K562 (cell line): ENCODE measurements around the gene ADM5. TPM values are rescaled to one million over a fixed set of nuclear protein-coding genes. Genes with fewer than 3 reads are reported as not detected.

Experiments
- CREB5 ChIP-seq: fragments of 250-450 bp; sonication (Bioruptor Pico); IDR thresholded peaks from 2 replicates; pipeline ENCODE4 v1.5.0; 2020; ENCODE audit warnings: mild to moderate bottlenecking
- CSDE1 ChIP-seq, 2 experiments: fragments of 450-650 bp; IDR thresholded peaks; 2 replicates each; pipeline ENCODE4 v1.6.1; 2016; ENCODE audit warnings: mild to moderate bottlenecking in 1 of 2
- DDX20 ChIP-seq: fragments of 450-650 bp; IDR thresholded peaks from 2 replicates; pipeline ENCODE4 v1.6.1; 2016; ENCODE audit warnings: missing genetic modification characterization, low read depth, mild to moderate bottlenecking, missing compliant biosample characterization, moderate library complexity
- DEAF1 ChIP-seq: fragments of 450-650 bp; formaldehyde crosslinking; IDR thresholded peaks from 2 replicates; pipeline ENCODE4 v1.4.0; 2020; ENCODE audit warnings: mild to moderate bottlenecking, moderate library complexity
- EP400 ChIP-seq: fragments of 450-650 bp; IDR thresholded peaks from 2 replicates; pipeline ENCODE4 v1.6.1; 2017; ENCODE audit warnings: antibody characterized with exemption, mild to moderate bottlenecking, moderate library complexity
- FOXK1 ChIP-seq: sonication (generic); formaldehyde crosslinking; IDR thresholded peaks from 2 replicates; pipeline ENCODE4 v1.8.0; 2022; ENCODE audit warnings: missing genetic modification reagents, mild to moderate bottlenecking, borderline replicate concordance
- GABPB1 ChIP-seq: sonication (generic); formaldehyde crosslinking; IDR thresholded peaks from 2 replicates; pipeline ENCODE4 v1.8.0; 2022; ENCODE audit warnings: mild to moderate bottlenecking, missing genetic modification reagents
- HDGF ChIP-seq: fragments of 450-650 bp; IDR thresholded peaks from 2 replicates; pipeline ENCODE4 v1.6.1; 2016
- ID3 ChIP-seq, 2 experiments: fragments of 250-450 bp in 1 of 2; fragments of 450-650 bp in 1 of 2; sonication (Bioruptor Pico) in 1 of 2; IDR thresholded peaks; 2 replicates each; pipeline versions ENCODE4 v1.6.1 to v1.8.0; 2016 to 2021; ENCODE audit warnings: mild to moderate bottlenecking in 2 of 2, moderate library complexity in 2 of 2, missing compliant biosample characterization in 1 of 2, missing genetic modification characterization in 1 of 2
- MCM2 ChIP-seq: fragments of 450-650 bp; IDR thresholded peaks from 2 replicates; pipeline ENCODE4 v1.6.1; 2017; ENCODE audit warnings: low read depth, mild to moderate bottlenecking
- MLX ChIP-seq, 2 experiments: fragments of 450-650 bp in 1 of 2; sonication (generic) in 1 of 2; formaldehyde crosslinking; conservative IDR thresholded peaks; 2 replicates each; pipeline versions ENCODE4 v1.4.0 to v1.8.1; 2020 to 2022; ENCODE audit warnings: mild to moderate bottlenecking in 1 of 2, missing genetic modification reagents in 1 of 2
- NCOA2 ChIP-seq, 2 experiments: fragments of 450-650 bp; IDR thresholded peaks; 2 replicates each; pipeline ENCODE4 v1.6.1; 2018; ENCODE audit warnings: mild to moderate bottlenecking in 2 of 2, moderate library complexity in 1 of 2; ENCODE audit not compliant: partially characterized antibody in 2 of 2
- NR1H2 ChIP-seq: sonication (generic); formaldehyde crosslinking; IDR thresholded peaks from 2 replicates; pipeline ENCODE4 v1.4.0; 2020; ENCODE audit warnings: mild to moderate bottlenecking, missing genetic modification reagents
- SRSF3 ChIP-seq: fragments of 200-400 bp; formaldehyde crosslinking; IDR thresholded peaks from 2 replicates; pipeline ENCODE4 v1.6.1; 2016; ENCODE audit warnings: mild to moderate bottlenecking, low read length, moderate library complexity; ENCODE audit not compliant: insufficient read depth
- STAT5B ChIP-seq: fragments of 250-450 bp; sonication (Bioruptor Pico); IDR thresholded peaks from 2 replicates; pipeline ENCODE4 v1.8.0; 2021; ENCODE audit warnings: mild to moderate bottlenecking, inconsistent platforms
- ZBTB34 ChIP-seq: fragments of 250-450 bp; sonication (Bioruptor Pico); IDR thresholded peaks from 2 replicates; pipeline ENCODE4 v1.8.0; 2021; ENCODE audit warnings: mild to moderate bottlenecking, moderate library complexity
- ZHX1 ChIP-seq: fragments of 150-350 bp; conservative IDR thresholded peaks from 2 replicates; pipeline ENCODE4 v1.6.1; 2014; ENCODE audit warnings: low read length
- ZNF224 ChIP-seq: sonication (generic); formaldehyde crosslinking; IDR thresholded peaks from 2 replicates; pipeline ENCODE4 v1.8.0; 2022; ENCODE audit warnings: mild to moderate bottlenecking, missing genetic modification reagents
- ZNF24 ChIP-seq: fragments of 450-650 bp; IDR thresholded peaks from 2 replicates; pipeline ENCODE4 v1.6.1; 2016
- polyA plus RNA-seq, 8 experiments: library from polyadenylated mRNA; depleted of rRNA in 4 of 8; stranded (reverse) in 5 of 8; unstranded in 3 of 8; fragments of >200 nt; fragmentation: Nextera tagmentation in 2 of 8; fragmentation: Illumina TruSeq in 1 of 8; extraction: Ambion mirVana in 2 of 8; extraction: Trizol in 1 of 8; gene quantifications; 2 replicates each; pipeline versions ENCODE4 v1.2.1 to v1.2.3, GENCODE V29; 2011 to 2014; ENCODE audit warnings: inconsistent platforms in 1 of 8, missing spikeins in 1 of 8
- total RNA-seq, 7 experiments: library from RNA; depleted of rRNA in 6 of 7; stranded (reverse); fragments of >200 nt in 6 of 7; fragmentation: Illumina TruSeq in 2 of 7; extraction: Trizol in 2 of 7; gene quantifications; 2 replicates each; pipeline versions ENCODE4 v1.2.1 to v1.2.3, GENCODE V29; 2011 to 2021; ENCODE audit warnings: low replicate concordance in 1 of 7

The ADM5 gene
- total and polyA plus RNA-seq, 9 of the 15 experiments (the other 6 are each of a cell fraction or from before 2014, with no cell fraction given): 0.13 to 8.4 (median 2.0) TPM; not detected in 1

GRCh38 chr19:49640113-49640898, 49.1 kb upstream of the ADM5 start, which contains the start of gene RRAS (continued):
- TF ChIP-seq ZHX1: no peak
- peak; percentile 74 for TF ChIP-seq EP400
- TF ChIP-seq FOXK1 (CRISPR knock-in tag): no peak
- no peak for TF ChIP-seq SRSF3
- no peak for TF ChIP-seq DDX20 (tag)
- TF ChIP-seq CSDE1 (IDR thresholded peaks at IDR 0.05): no peak
- TF ChIP-seq ZBTB34 (CRISPR knock-in tag): no peak
- no peak for TF ChIP-seq CREB5 (CRISPR knock-in tag)
- no peak for TF ChIP-seq NCOA2 (IDR thresholded peaks at IDR 0.05; ENCODE audit: partially characterized antibody in 2 of 2)
- no peak for TF ChIP-seq NR1H2
- no peak for TF ChIP-seq ID3 (CRISPR knock-in tag; IDR thresholded peaks at IDR 0.05)
- no peak for TF ChIP-seq ID3 (tag; IDR thresholded peaks at IDR 0.05)
- TF ChIP-seq MCM2: no peak
- TF ChIP-seq DEAF1 (CRISPR knock-in tag): no peak
- TF ChIP-seq GABPB1: peak; percentile 85; the same call in 1 of the 2 replicates
- no peak for TF ChIP-seq STAT5B (CRISPR knock-in tag)
- no peak for TF ChIP-seq ZNF224 (CRISPR knock-in tag)
- TF ChIP-seq ZNF24: no peak
- TF ChIP-seq MLX (CRISPR knock-in tag; conservative IDR thresholded peaks at IDR 0.05): no peak
- no peak for TF ChIP-seq HDGF
